ENCODE results near the gene TTLL4. TPM values are rescaled to one million over a fixed set of nuclear protein-coding genes. Genes with fewer than 3 reads are reported as not detected.

Gene TTLL4
- total and polyA plus RNA-seq, 2 of the 8 experiments (the other 6 are each of a cell fraction or from before 2014, with no cell fraction given), result 71.1 to 105 TPM

DNA sequence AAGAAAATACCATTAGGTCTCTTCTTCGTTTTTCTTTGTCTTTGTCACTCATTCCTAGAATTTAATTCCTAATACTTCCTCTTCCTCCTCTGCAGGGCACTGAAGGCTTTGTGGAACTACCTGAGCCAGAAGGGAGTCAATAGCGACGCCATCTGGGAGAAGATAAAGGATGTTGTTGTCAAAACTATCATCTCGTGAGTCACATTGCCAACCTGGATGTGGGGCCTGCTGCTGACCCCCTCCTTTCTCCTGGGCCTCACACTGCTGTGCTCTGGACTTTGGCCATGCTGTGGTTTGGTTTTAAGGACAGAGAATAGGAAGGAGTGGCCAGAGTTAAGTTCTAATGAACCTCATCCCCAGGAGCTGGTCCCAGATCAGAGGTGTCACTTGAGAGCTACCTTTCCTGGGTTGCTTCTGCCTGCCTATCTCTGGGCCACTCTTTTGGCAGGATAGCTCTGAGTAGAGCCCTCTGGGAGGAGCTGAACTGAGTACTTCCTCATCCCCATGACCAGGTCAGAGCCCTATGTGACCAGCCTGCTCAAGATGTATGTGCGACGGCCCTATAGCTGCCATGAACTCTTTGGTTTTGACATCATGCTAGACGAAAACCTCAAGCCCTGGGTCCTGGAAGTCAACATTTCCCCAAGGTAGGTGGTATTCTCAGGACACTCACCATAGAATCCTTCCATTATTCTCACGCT is 38.3 kb downstream of the TTLL4 start:
- FAIRE-seq (no peak), DNase-seq (ENCODE audit: low read depth in 1 of 2, low spot score in 2 of 2) (no peak)
- H2BK15ac ChIP-seq (ENCODE audit: low read length), result no peak overlapping the region
- peaks cover 29 to 94% (median 72%) of the 10 kb centered on the region in 4 experiments for H3K36me3 ChIP-seq (ENCODE audit: control insufficient read depth in 2 of 4, insufficient read depth in 4 of 4, low read length in 3 of 4)
- H4K8ac ChIP-seq (ENCODE audit: extremely low read depth, insufficient read depth, low read length), result no peak overlapping the region
- H2BK20ac ChIP-seq (ENCODE audit: low read length), result no peak overlapping the region
- no peak overlapping the region for H3K4me3 ChIP-seq (ENCODE audit: extremely low read depth in 1 of 4, insufficient read depth in 2 of 4, low read depth in 3 of 4, low read length in 4 of 4)
- H4K5ac ChIP-seq (ENCODE audit: insufficient read length, low read depth, low read length), result no peak overlapping the region
- H3K27me3 ChIP-seq (replicated peaks in 1 of 4; ENCODE audit: control insufficient read depth in 3 of 4, extremely low read depth in 1 of 4, insufficient read depth in 3 of 4, low read length in 3 of 4), result no peaks in the 10 kb centered on the region
- no peaks in the 10 kb centered on the region for H3K79me1 ChIP-seq (ENCODE audit: low read depth, low read length)
- no peak overlapping the region for H2AK5ac ChIP-seq (ENCODE audit: low read depth, low read length)
- no peaks in the 10 kb centered on the region for H3K4me1 ChIP-seq (replicated peaks in 1 of 4; ENCODE audit: control insufficient read depth in 3 of 4, insufficient read depth in 4 of 4, low read length in 3 of 4)
- peaks cover 2 to 3% of the 10 kb centered on the region in 2 experiments for H4K20me1 ChIP-seq (replicated peaks in 1 of 2; ENCODE audit: control insufficient read depth in 1 of 2, insufficient read depth in 2 of 2, low read length in 2 of 2)
- no peak overlapping the region for H3K9ac ChIP-seq (replicated peaks in 1 of 4; ENCODE audit: extremely low read depth in 1 of 4, low read depth in 3 of 4, low read length in 3 of 4)
- no peaks in the 10 kb centered on the region for H3K23me2 ChIP-seq (ENCODE audit: low read depth, low read length)
- no peaks in the 10 kb centered on the region for H3K9me3 ChIP-seq (ENCODE audit: insufficient read depth in 2 of 2, low read depth in 1 of 2, low read length in 1 of 2)
- H4K91ac ChIP-seq (replicated peaks; ENCODE audit: insufficient read length, low read length), result no peak overlapping the region
- H3K27ac ChIP-seq (ENCODE audit: low read depth, low read length), result no peak overlapping the region
- H3K79me2 ChIP-seq (ENCODE audit: control insufficient read depth in 1 of 2, insufficient read depth in 2 of 2, low read length in 2 of 2), result no peaks in the 10 kb centered on the region
- no peak overlapping the region for H3K14ac ChIP-seq (ENCODE audit: insufficient read length)
- no peak overlapping the region for H3K4me2 ChIP-seq (ENCODE audit: insufficient read depth in 1 of 2, low read depth in 2 of 2, low read length in 2 of 2)
- 85% methylated on average over 8 of the region's 8 CpGs; no CpG with 5 or more reads in 1 of the 2 experiments for WGBS, 2 experiments (ENCODE audit: extremely low coverage in 1 of 2, insufficient coverage in 1 of 2, insufficient read length in 1 of 2, insufficient replicate concordance in 2 of 2, low coverage in 1 of 2, low lambda C conversion rate in 2 of 2, missing lambda C conversion rate in 1 of 2)
- H3K4ac ChIP-seq (replicated peaks; ENCODE audit: insufficient read length, low read depth, low read length), result no peak overlapping the region
- ChIA-PET CTCF (ENCODE audit: partially characterized antibody) (interaction anchor here (0.6 to 7.8 kb wide), 6 partner anchors 8 to 99 kb away, joined by 3 to 39 read pairs (median 6); no protein-coding TSS in a partner anchor), POLR2A (ENCODE audit: partially characterized antibody) (interaction anchor here (0.7 kb wide), 1 partner anchor 12 kb away, joined by 3 read pairs; no protein-coding TSS in a partner anchor)
- H3K23ac ChIP-seq (ENCODE audit: insufficient read length), result no peak overlapping the region
- H3K56ac ChIP-seq (replicated peaks; ENCODE audit: insufficient read length, low read depth, low read length), result no peak overlapping the region
- H2BK12ac ChIP-seq (ENCODE audit: low read depth, low read length), result no peak overlapping the region
- H2AFZ ChIP-seq (ENCODE audit: low read length), result no peak overlapping the region
- no peak overlapping the region for H2BK5ac ChIP-seq (ENCODE audit: low read depth, low read length)
- no peak overlapping the region for H3K18ac ChIP-seq (ENCODE audit: extremely low read depth, low read length)
- H2BK120ac ChIP-seq (replicated peaks; ENCODE audit: low read depth, low read length), result no peak overlapping the region
- no peak for TF ChIP-seq CEBPB (IDR thresholded peaks at IDR 0.05; ENCODE audit: low read depth, low read length)
- no peak for TF ChIP-seq POLR2AphosphoS5 (IDR thresholded peaks at IDR 0.05; ENCODE audit: low read depth, low read length)
- TF ChIP-seq SRF (IDR thresholded peaks at IDR 0.05; ENCODE audit: low read depth, low read length), result no peak
- TF ChIP-seq, protein P1, sequence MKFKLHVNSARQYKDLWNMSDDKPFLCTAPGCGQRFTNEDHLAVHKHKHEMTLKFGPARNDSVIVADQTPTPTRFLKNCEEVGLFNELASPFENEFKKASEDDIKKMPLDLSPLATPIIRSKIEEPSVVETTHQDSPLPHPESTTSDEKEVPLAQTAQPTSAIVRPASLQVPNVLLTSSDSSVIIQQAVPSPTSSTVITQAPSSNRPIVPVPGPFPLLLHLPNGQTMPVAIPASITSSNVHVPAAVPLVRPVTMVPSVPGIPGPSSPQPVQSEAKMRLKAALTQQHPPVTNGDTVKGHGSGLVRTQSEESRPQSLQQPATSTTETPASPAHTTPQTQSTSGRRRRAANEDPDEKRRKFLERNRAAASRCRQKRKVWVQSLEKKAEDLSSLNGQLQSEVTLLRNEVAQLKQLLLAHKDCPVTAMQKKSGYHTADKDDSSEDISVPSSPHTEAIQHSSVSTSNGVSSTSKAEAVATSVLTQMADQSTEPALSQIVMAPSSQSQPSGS (IDR thresholded peaks at IDR 0.05; ENCODE audit: low read length), result no peak
- no peak for TF ChIP-seq SP1 (IDR thresholded peaks at IDR 0.05; ENCODE audit: low read depth, low read length)
- TF ChIP-seq KDM4A (IDR thresholded peaks at IDR 0.05; ENCODE audit: low read depth, low read length, severe bottlenecking), result no peak
- TF ChIP-seq SIRT6 (IDR thresholded peaks at IDR 0.05; ENCODE audit: low read length), result no peak
- TF ChIP-seq EZH2 (IDR thresholded peaks at IDR 0.05; ENCODE audit: low read depth, low read length, severe bottlenecking), result no peak
- no peak for TF ChIP-seq RNF2 (IDR thresholded peaks at IDR 0.05; ENCODE audit: borderline replicate concordance, low read depth, low read length, missing control alignments, poor library complexity, severe bottlenecking)
- no peak for TF ChIP-seq EP300 (IDR thresholded peaks at IDR 0.05; ENCODE audit: borderline replicate concordance in 1 of 2, low read depth in 2 of 2, low read length in 2 of 2)
- TF ChIP-seq CHD2 (IDR thresholded peaks at IDR 0.05; ENCODE audit: low read length), result no peak

Data from H1 (cell line).